Hepatocyte (in vitro differentiated cells): Measurements from ENCODE around the gene FAM124A.

Source experiments
- EZH2 ChIP-seq: fragments of 200-600 bp; sonication (generic); IDR thresholded peaks from 2 replicates; pipeline ENCODE4 v1.6.1; 2016; ENCODE audit warnings: antibody characterized with exemption, mild to moderate bottlenecking, borderline replicate concordance
- EZH2phosphoT487 ChIP-seq: fragments of 200-600 bp; sonication (generic); IDR thresholded peaks from one replicate; pipeline ENCODE4 v1.6.1; 2018; ENCODE audit warnings: antibody characterized with exemption, mild to moderate bottlenecking, low read depth, moderate library complexity; ENCODE audit not compliant: unreplicated experiment, severe bottlenecking
- TF ChIP-seq, protein P1 (sequence below): fragments of 200-600 bp; sonication (generic); IDR thresholded peaks from 2 replicates; pipeline ENCODE4 v1.5.1; 2016; ENCODE audit warnings: antibody characterized with exemption, mild to moderate bottlenecking; ENCODE audit not compliant: poor library complexity

- TF ChIP-seq, protein P1, sequence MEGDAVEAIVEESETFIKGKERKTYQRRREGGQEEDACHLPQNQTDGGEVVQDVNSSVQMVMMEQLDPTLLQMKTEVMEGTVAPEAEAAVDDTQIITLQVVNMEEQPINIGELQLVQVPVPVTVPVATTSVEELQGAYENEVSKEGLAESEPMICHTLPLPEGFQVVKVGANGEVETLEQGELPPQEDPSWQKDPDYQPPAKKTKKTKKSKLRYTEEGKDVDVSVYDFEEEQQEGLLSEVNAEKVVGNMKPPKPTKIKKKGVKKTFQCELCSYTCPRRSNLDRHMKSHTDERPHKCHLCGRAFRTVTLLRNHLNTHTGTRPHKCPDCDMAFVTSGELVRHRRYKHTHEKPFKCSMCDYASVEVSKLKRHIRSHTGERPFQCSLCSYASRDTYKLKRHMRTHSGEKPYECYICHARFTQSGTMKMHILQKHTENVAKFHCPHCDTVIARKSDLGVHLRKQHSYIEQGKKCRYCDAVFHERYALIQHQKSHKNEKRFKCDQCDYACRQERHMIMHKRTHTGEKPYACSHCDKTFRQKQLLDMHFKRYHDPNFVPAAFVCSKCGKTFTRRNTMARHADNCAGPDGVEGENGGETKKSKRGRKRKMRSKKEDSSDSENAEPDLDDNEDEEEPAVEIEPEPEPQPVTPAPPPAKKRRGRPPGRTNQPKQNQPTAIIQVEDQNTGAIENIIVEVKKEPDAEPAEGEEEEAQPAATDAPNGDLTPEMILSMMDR, result no peak
- no peak for TF ChIP-seq EZH2
- TF ChIP-seq EZH2phosphoT487, result no peak
Observed at GRCh38 chr13:51236491-51236792, 14.2 kb downstream of the FAM124A start.
